A673 (cell line): ENCODE data around the gene ABCF1. TPM values are rescaled to one million over a fixed set of nuclear protein-coding genes. Genes with fewer than 3 reads are reported as not detected.

Source experiments
- BruUV-seq: library from RNA; stranded (reverse); fragments of 400-500 nt; replicated peaks from 2 replicates; lab custom pipeline; 2021; lab: Mats Ljungman, UMichigan
- CTCF ChIA-PET: fragments of 300-600 bp; sonication (Branson Sonifier 250); formaldehyde crosslinking; loops from one replicate; lab custom pipeline; 2022; ENCODE audit warnings: antibody characterized with exemption; lab: Charles Lee
- POLR2A ChIA-PET: fragments of 300-600 bp; sonication (Branson Sonifier 250); formaldehyde crosslinking; loops from one replicate; lab custom pipeline; 2022; ENCODE audit warnings: antibody characterized with exemption; ENCODE audit not compliant: low non-redundant PET; lab: Charles Lee
- DNase-seq: peaks from one replicate; pipeline ENCODE4 v3.0.0-alpha.2; 2015; ENCODE audit warnings: low spot score
- H3K27ac ChIP-seq: fragments of 200-600 bp; sonication (generic); 2 replicates; pipeline ENCODE4 v1.5.1; 2016; ENCODE audit warnings: mixed run types, low read depth, mild to moderate bottlenecking, mixed read lengths, antibody characterized with exemption, low read length; ENCODE audit not compliant: poor library complexity, severe bottlenecking
- H3K27me3 ChIP-seq: fragments of 200-600 bp; sonication (generic); replicated peaks from 2 replicates; pipeline ENCODE4 v1.6.1; 2017; ENCODE audit warnings: mixed run types, low read depth, mild to moderate bottlenecking, mixed read lengths, antibody characterized with exemption, low read length; ENCODE audit not compliant: insufficient read depth, poor library complexity
- H3K36me3 ChIP-seq: fragments of 200-600 bp; sonication (generic); 2 replicates; pipeline ENCODE4 v1.6.1; 2016; ENCODE audit warnings: mixed run types, mild to moderate bottlenecking, mixed read lengths, antibody characterized with exemption, low read length; ENCODE audit not compliant: insufficient read depth, poor library complexity, severe bottlenecking
- H3K4me1 ChIP-seq: fragments of 200-600 bp; sonication (generic); 2 replicates; pipeline ENCODE4 v1.6.1; 2017; ENCODE audit warnings: mixed run types, mild to moderate bottlenecking, mixed read lengths, antibody characterized with exemption, low read length; ENCODE audit not compliant: insufficient read depth, poor library complexity, severe bottlenecking
- H3K4me3 ChIP-seq: fragments of 200-600 bp; sonication (generic); 2 replicates; pipeline ENCODE4 v1.5.1; 2016; ENCODE audit warnings: low read depth, mixed run types, mild to moderate bottlenecking, mixed read lengths, low read length; ENCODE audit not compliant: poor library complexity, severe bottlenecking
- H3K9me3 ChIP-seq: fragments of 200-600 bp; sonication (generic); 2 replicates; pipeline ENCODE4 v1.6.1; 2016; ENCODE audit warnings: mixed run types, low read depth, mild to moderate bottlenecking, mixed read lengths, antibody characterized with exemption, low read length; ENCODE audit not compliant: poor library complexity, severe bottlenecking
- EZH2 ChIP-seq: fragments of 200-600 bp; sonication (generic); IDR thresholded peaks from 2 replicates; pipeline ENCODE4 v1.6.1; 2017; ENCODE audit warnings: borderline replicate concordance, low read depth, mild to moderate bottlenecking, mixed read lengths, antibody characterized with exemption, low read length; ENCODE audit not compliant: poor library complexity, severe bottlenecking
- intact Hi-C: fragments of 100-400 bp; cut with micrococcal nuclease; formaldehyde crosslinking; loops from one replicate; pipeline ENCODE4 v1.10.0; 2022; ENCODE audit not compliant: unreplicated experiment
- total RNA-seq: library from RNA; stranded (reverse); gene quantifications from 2 replicates; pipeline ENCODE4 v1.2.3, GENCODE V29; 2021
- TF ChIP-seq, protein P1 (sequence below): fragments of 300-800, 200-600 bp; sonication (generic); conservative IDR thresholded peaks from 2 replicates; pipeline ENCODE4 v1.5.1; 2017; ENCODE audit warnings: low read depth, mild to moderate bottlenecking, antibody characterized with exemption, low read length, moderate library complexity, mixed read lengths

Gene ABCF1
- total RNA-seq, 1 experiment from 2014 or later: 119 TPM

DNA sequence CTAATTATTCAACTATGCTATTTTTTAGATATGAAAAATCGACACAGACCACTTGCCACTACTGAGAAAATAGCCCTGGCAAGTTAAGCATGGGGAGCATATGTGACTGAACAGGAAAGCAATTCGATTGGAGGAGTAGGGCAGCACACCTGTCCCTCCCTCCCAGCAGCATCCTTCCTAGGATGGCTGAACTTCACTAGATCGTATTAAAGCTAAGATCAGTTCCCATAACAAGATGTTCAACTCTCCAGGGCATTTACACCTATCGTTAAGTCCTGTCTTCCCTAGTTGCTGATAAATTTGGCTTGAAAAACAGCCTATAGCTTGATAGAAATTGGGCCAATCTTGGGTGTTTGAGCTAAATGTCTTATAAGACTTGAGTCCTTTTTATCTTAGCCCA lies 38.8 kb downstream of the ABCF1 start:
- Histone ChIP-seq H3K4me1 (peaks cover 27% of the 10 kb centered on the region), H3K9me3 (no peaks in the 10 kb centered on the region), H3K4me3 (no peak overlapping the region), H3K27ac (no peak overlapping the region), H3K27me3 (no peaks in the 10 kb centered on the region), H3K36me3 (peaks cover 64% of the 10 kb centered on the region)
- POLR2A ChIA-PET: interaction anchor here (0.7 kb wide), 1 partner anchor 134 kb away, joined by 3 read pairs; the partner anchor contains the start of gene IER3
- no peak for TF ChIP-seq EZH2
- TF ChIP-seq, protein P1, sequence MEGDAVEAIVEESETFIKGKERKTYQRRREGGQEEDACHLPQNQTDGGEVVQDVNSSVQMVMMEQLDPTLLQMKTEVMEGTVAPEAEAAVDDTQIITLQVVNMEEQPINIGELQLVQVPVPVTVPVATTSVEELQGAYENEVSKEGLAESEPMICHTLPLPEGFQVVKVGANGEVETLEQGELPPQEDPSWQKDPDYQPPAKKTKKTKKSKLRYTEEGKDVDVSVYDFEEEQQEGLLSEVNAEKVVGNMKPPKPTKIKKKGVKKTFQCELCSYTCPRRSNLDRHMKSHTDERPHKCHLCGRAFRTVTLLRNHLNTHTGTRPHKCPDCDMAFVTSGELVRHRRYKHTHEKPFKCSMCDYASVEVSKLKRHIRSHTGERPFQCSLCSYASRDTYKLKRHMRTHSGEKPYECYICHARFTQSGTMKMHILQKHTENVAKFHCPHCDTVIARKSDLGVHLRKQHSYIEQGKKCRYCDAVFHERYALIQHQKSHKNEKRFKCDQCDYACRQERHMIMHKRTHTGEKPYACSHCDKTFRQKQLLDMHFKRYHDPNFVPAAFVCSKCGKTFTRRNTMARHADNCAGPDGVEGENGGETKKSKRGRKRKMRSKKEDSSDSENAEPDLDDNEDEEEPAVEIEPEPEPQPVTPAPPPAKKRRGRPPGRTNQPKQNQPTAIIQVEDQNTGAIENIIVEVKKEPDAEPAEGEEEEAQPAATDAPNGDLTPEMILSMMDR: no peak
- no TSS peak for BruUV-seq
- CTCF ChIA-PET: interaction anchor here (0.6 kb wide), 1 partner anchor 98 kb away, joined by 7 read pairs; no protein-coding TSS in a partner anchor
- DNase-seq: no peak
- intact Hi-C loops: no loop called here

DNA sequence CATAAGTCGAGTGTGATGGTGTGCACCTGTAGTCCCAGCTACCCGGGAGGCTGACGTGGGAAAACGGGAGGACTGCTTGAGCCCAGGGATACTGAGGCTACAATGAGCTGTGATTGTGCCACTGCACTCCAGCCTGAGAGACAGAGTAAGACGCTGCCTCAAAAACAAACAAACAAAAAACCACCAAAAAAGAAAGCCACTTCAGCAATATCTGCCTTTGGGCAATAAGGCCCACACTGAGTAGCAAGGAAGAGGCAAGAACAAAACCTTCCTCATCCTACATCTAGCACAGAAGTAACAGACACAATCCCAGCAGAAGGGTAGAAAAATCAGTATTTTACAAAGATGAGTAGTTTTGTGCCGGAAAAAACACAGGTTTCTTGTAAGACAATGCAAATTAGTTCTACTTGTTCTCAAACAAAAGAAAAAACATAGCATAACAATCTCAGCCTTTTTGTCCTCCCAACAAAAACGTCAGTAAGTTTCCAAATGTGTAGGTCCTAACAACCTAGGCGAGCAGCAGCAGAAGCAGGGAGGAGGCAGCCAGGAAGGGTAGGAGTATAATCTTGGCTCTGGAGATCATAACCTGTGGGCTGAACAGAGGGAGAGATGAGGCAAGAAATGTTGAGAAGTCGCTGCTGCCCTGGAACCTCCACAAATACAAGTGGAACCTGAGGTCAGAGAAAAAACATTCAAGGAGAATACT lies 40.1 kb downstream of the ABCF1 start:
- intact Hi-C loops: no loop called here
- no peak overlapping the region for H3K4me3 ChIP-seq
- H3K9me3 ChIP-seq: no peaks in the 10 kb centered on the region
- peaks cover 60% of the 10 kb centered on the region for H3K36me3 ChIP-seq
- peaks cover 27% of the 10 kb centered on the region for H3K4me1 ChIP-seq
- CTCF ChIA-PET: interaction anchor here (0.9 kb wide), 1 partner anchor 119 kb away, joined by 3 read pairs; no protein-coding TSS in a partner anchor
- POLR2A ChIA-PET: no interaction called here
- H3K27ac ChIP-seq: no peak overlapping the region
- no peaks in the 10 kb centered on the region for H3K27me3 ChIP-seq
- no peak for DNase-seq
- TF ChIP-seq, protein P1: no peak
- no peak for TF ChIP-seq EZH2
- no TSS peak for BruUV-seq

DNA sequence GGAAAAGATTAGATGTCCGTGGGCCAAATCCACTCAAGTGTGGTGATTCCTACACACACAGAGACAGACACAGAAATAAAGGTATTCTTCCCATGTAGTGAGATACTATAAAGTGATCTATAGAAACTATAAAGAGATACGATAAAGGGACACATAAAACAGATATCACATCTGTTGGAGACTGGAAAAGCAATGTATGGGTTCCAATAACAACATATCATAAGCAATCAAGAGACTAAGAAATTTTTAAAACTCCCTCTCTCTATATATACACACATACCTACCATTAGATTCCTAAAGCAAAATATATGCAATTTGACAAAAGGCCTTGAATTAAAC lies 40.6 kb downstream of the ABCF1 start:
- DNase-seq: no peak
- H3K36me3 ChIP-seq: peaks cover 60% of the 10 kb centered on the region
- TF ChIP-seq EZH2: no peak
- TF ChIP-seq, protein P1: no peak
- ChIA-PET POLR2A (no interaction called here), CTCF (interaction anchor here (0.9 to 1.1 kb wide), 2 partner anchors 119 to 475 kb away, joined by 3 to 4 read pairs; no protein-coding TSS in a partner anchor)
- BruUV-seq: no TSS peak
- H3K27me3 ChIP-seq: no peaks in the 10 kb centered on the region
- intact Hi-C loops: no loop called here
- peaks cover 27% of the 10 kb centered on the region for H3K4me1 ChIP-seq
- H3K4me3 ChIP-seq: no peak overlapping the region
- no peak overlapping the region for H3K27ac ChIP-seq
- H3K9me3 ChIP-seq: no peaks in the 10 kb centered on the region
